HEK293T (cell line): ENCODE data around the gene COL17A1.

Experiments used
- ARNT ChIP-seq: fragments of 450-650 bp; IDR thresholded peaks from 2 replicates; pipeline ENCODE4 v1.6.1; 2017; ENCODE audit warnings: mild to moderate bottlenecking
- BHLHE40 ChIP-seq: fragments of 450-650 bp; IDR thresholded peaks from 2 replicates; pipeline ENCODE4 v1.6.1; 2016; ENCODE audit warnings: mild to moderate bottlenecking, moderate library complexity, borderline replicate concordance
- ELF4 ChIP-seq: fragments of 450-650 bp; IDR thresholded peaks from 2 replicates; pipeline ENCODE4 v1.6.1; 2017; ENCODE audit warnings: antibody characterized with exemption
- FOXA1 ChIP-seq: fragments of 450-650 bp; IDR thresholded peaks from 2 replicates; pipeline ENCODE4 v1.6.1; 2016; ENCODE audit warnings: mild to moderate bottlenecking
- FOXK2 ChIP-seq: fragments of 450-650 bp; IDR thresholded peaks from 2 replicates; pipeline ENCODE4 v1.6.1; 2016; ENCODE audit warnings: mild to moderate bottlenecking
- FOXM1 ChIP-seq: fragments of 450-650 bp; IDR thresholded peaks from 2 replicates; pipeline ENCODE4 v1.6.1; 2017; ENCODE audit warnings: mild to moderate bottlenecking, borderline replicate concordance
- HDGF ChIP-seq: fragments of 450-650 bp; IDR thresholded peaks from 2 replicates; pipeline ENCODE4 v1.6.1; 2017; ENCODE audit warnings: antibody characterized with exemption, borderline replicate concordance
- L3MBTL2 ChIP-seq: fragments of 450-650 bp; conservative IDR thresholded peaks from 2 replicates; pipeline ENCODE4 v1.6.1; 2016; ENCODE audit warnings: mild to moderate bottlenecking
- SP1 ChIP-seq: fragments of 450-650 bp; IDR thresholded peaks from 2 replicates; pipeline ENCODE4 v1.6.1; 2017
- SUZ12 ChIP-seq: fragments of 450-650 bp; IDR thresholded peaks from 2 replicates; pipeline ENCODE4 v1.6.1; 2016; ENCODE audit warnings: mild to moderate bottlenecking
- TARDBP ChIP-seq: fragments of 450-650 bp; IDR thresholded peaks from 2 replicates; pipeline ENCODE4 v1.6.1; 2016
- ZNF384 ChIP-seq: fragments of 450-650 bp; IDR thresholded peaks from 2 replicates; pipeline ENCODE4 v1.6.1; 2016
- TF ChIP-seq, protein P1 (sequence below): fragments of 450-650 bp; IDR thresholded peaks from 2 replicates; pipeline ENCODE4 v1.6.1; 2016

- no peak for TF ChIP-seq TARDBP
- no peak for TF ChIP-seq SUZ12
- no peak for TF ChIP-seq FOXM1
- TF ChIP-seq ELF4: no peak
- no peak for TF ChIP-seq SP1
- no peak for TF ChIP-seq L3MBTL2
- TF ChIP-seq FOXK2: no peak
- TF ChIP-seq BHLHE40: no peak
- TF ChIP-seq, protein P1, sequence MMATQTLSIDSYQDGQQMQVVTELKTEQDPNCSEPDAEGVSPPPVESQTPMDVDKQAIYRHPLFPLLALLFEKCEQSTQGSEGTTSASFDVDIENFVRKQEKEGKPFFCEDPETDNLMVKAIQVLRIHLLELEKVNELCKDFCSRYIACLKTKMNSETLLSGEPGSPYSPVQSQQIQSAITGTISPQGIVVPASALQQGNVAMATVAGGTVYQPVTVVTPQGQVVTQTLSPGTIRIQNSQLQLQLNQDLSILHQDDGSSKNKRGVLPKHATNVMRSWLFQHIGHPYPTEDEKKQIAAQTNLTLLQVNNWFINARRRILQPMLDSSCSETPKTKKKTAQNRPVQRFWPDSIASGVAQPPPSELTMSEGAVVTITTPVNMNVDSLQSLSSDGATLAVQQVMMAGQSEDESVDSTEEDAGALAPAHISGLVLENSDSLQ: no peak
- TF ChIP-seq HDGF: no peak
- no peak for TF ChIP-seq ARNT
- TF ChIP-seq FOXA1: no peak
- no peak for TF ChIP-seq ZNF384
Measured at GRCh38 chr10:104113376-104113956, 27.8 kb upstream of the COL17A1 start.
